Testis (tissue), 2 donors: ENCODE measurements around the gene DGCR8.

Source experiments
- CTCF ChIP-seq, 3 experiments: fragments of 450-650 bp in 2 of 3; fragments of 200-600 bp in 1 of 3; sonication (generic) in 1 of 3; IDR thresholded peaks; one replicate each; pipeline ENCODE4 v1.5.1; 2016 to 2019; ENCODE audit warnings: antibody characterized with exemption in 3 of 3, mild to moderate bottlenecking in 2 of 3, moderate library complexity in 1 of 3
- POLR2A ChIP-seq: fragments of 450-650 bp; IDR thresholded peaks from one replicate; pipeline ENCODE4 v1.6.1; 2017; ENCODE audit warnings: antibody characterized with exemption, mild to moderate bottlenecking, moderate library complexity

- TF ChIP-seq CTCF (IDR thresholded peaks at IDR 0.05) (no peak), POLR2A (no peak)
These were observed 56.5 kb downstream of the DGCR8 start for GRCh38 chr22:20136603-20136873.
